SJCRH30 (cell line): ENCODE data around the gene KLK2. TPM values are rescaled to one million over a fixed set of nuclear protein-coding genes. Genes with fewer than 3 reads are reported as not detected.

Source experiments
- DNase-seq, 2 experiments: peaks; one replicate each; pipeline ENCODE4 v3.0.0-alpha.2; 2015 to 2020
- H3K27ac ChIP-seq: fragments of 250-450 bp; sonication (Bioruptor Pico); 2 replicates; pipeline ENCODE4 v1.5.1; 2020; ENCODE audit warnings: mild to moderate bottlenecking, moderate library complexity
- H3K27me3 ChIP-seq: fragments of 250-450 bp; sonication (Bioruptor Pico); 2 replicates; pipeline ENCODE4 v1.5.1; 2020; ENCODE audit warnings: mild to moderate bottlenecking, moderate library complexity
- H3K36me3 ChIP-seq: fragments of 250-450 bp; sonication (Bioruptor Pico); 2 replicates; pipeline ENCODE4 v1.5.1; 2020; ENCODE audit warnings: mild to moderate bottlenecking, moderate library complexity
- H3K4me1 ChIP-seq: fragments of 250-450 bp; sonication (Bioruptor Pico); 2 replicates; pipeline ENCODE4 v1.5.1; 2020; ENCODE audit warnings: mild to moderate bottlenecking, moderate library complexity
- H3K4me3 ChIP-seq: fragments of 250-450 bp; sonication (Bioruptor Pico); 2 replicates; pipeline ENCODE4 v1.5.1; 2020; ENCODE audit warnings: mild to moderate bottlenecking, moderate library complexity
- H3K9me3 ChIP-seq: fragments of 250-450 bp; sonication (Bioruptor Pico); replicated peaks from 2 replicates; pipeline ENCODE4 v1.5.1; 2020; ENCODE audit warnings: mild to moderate bottlenecking, moderate library complexity
- total RNA-seq: library from RNA; depleted of rRNA; stranded (reverse); fragments of >200 nt; shearing (Covaris generic); gene quantifications from 2 replicates; pipeline ENCODE4 v1.2.3, GENCODE V29; 2014; rRNA removed

KLK2 gene
- total RNA-seq, 1 experiment from 2014 or later = not detected

GRCh38 chr19:50912727-50913716, 39.8 kb downstream of the KLK2 start:
- Histone ChIP-seq H3K27me3 (no peaks in the 10 kb centered on the region), H3K9me3 (no peaks in the 10 kb centered on the region), H3K27ac (peak overlapping the region; percentile 74), H3K36me3 (no peaks in the 10 kb centered on the region), H3K4me1 (peaks cover 21% of the 10 kb centered on the region), H3K4me3 (peak overlapping the region; percentile 20)
- peak; percentile 70 to 93 for DNase-seq

- Histone ChIP-seq H3K27ac (no peak overlapping the region), H3K4me1 (peaks cover 26% of the 10 kb centered on the region), H3K27me3 (no peaks in the 10 kb centered on the region), H3K9me3 (no peaks in the 10 kb centered on the region), H3K36me3 (no peaks in the 10 kb centered on the region), H3K4me3 (no peak overlapping the region)
- no peak for DNase-seq
These were observed 42.8 kb downstream of the KLK2 start for GRCh38 chr19:50916069-50916468.

GRCh38 chr19:50921426-50922316, 48.4 kb downstream of the KLK2 start:
- no peak overlapping the region for H3K4me3 ChIP-seq
- H3K27me3 ChIP-seq = no peaks in the 10 kb centered on the region
- H3K9me3 ChIP-seq = no peaks in the 10 kb centered on the region
- peak overlapping the region; percentile 36 for H3K27ac ChIP-seq
- DNase-seq = peak; percentile 88 to 93
- no peaks in the 10 kb centered on the region for H3K36me3 ChIP-seq
- peaks cover 16% of the 10 kb centered on the region for H3K4me1 ChIP-seq

GRCh38 chr19:50922317-50922853, 49.1 kb downstream of the KLK2 start:
- H3K4me1 ChIP-seq = peaks cover 16% of the 10 kb centered on the region
- H3K27ac ChIP-seq = peak overlapping the region; percentile 8; the same call in 1 of the 2 replicates
- peak; percentile 84 to 93 for DNase-seq
- no peak overlapping the region for H3K4me3 ChIP-seq
- H3K36me3 ChIP-seq = no peaks in the 10 kb centered on the region
- no peaks in the 10 kb centered on the region for H3K27me3 ChIP-seq
- no peaks in the 10 kb centered on the region for H3K9me3 ChIP-seq

GRCh38 chr19:50924586-50924985, 51.3 kb downstream of the KLK2 start:
- H3K27me3 ChIP-seq = no peaks in the 10 kb centered on the region
- no peak for DNase-seq
- no peak overlapping the region for H3K27ac ChIP-seq
- H3K36me3 ChIP-seq = no peaks in the 10 kb centered on the region
- no peak overlapping the region for H3K4me3 ChIP-seq
- no peaks in the 10 kb centered on the region for H3K9me3 ChIP-seq
- H3K4me1 ChIP-seq = peaks cover 16% of the 10 kb centered on the region

- H3K36me3 ChIP-seq = no peaks in the 10 kb centered on the region
- no peaks in the 10 kb centered on the region for H3K27me3 ChIP-seq
- no peak overlapping the region for H3K27ac ChIP-seq
- H3K4me3 ChIP-seq = no peak overlapping the region
- DNase-seq = no peak
- H3K9me3 ChIP-seq = no peaks in the 10 kb centered on the region
- peaks cover 10% of the 10 kb centered on the region for H3K4me1 ChIP-seq
These were observed 52.5 kb downstream of the KLK2 start for GRCh38 chr19:50925734-50926133.

GRCh38 chr19:50926144-50926543, 52.9 kb downstream of the KLK2 start:
- H3K27me3 ChIP-seq = no peaks in the 10 kb centered on the region
- H3K4me1 ChIP-seq = peaks cover 8% of the 10 kb centered on the region
- H3K36me3 ChIP-seq = no peaks in the 10 kb centered on the region
- no peak overlapping the region for H3K4me3 ChIP-seq
- H3K9me3 ChIP-seq = no peaks in the 10 kb centered on the region
- DNase-seq = no peak
- H3K27ac ChIP-seq = no peak overlapping the region

- Histone ChIP-seq H3K27me3 (no peaks in the 10 kb centered on the region), H3K9me3 (no peaks in the 10 kb centered on the region), H3K4me3 (no peak overlapping the region), H3K4me1 (no peaks in the 10 kb centered on the region), H3K36me3 (no peaks in the 10 kb centered on the region), H3K27ac (no peak overlapping the region)
- DNase-seq = no peak
These were observed 55.6 kb downstream of the KLK2 start for GRCh38 chr19:50928831-50929230.

Other genes with a start within 250 kb of the KLK2 start
- gene SYT3, start 233.6 kb upstream of the KLK2 start, total RNA-seq = 1.5 and 1.8 TPM in 2 replicates
- gene C19orf81, start 224.0 kb upstream of the KLK2 start, total RNA-seq = not detected in 2 replicates
- not detected in 2 replicates for gene SHANK1, start 153.6 kb upstream of the KLK2 start, total RNA-seq
- 2.0 and 3.0 TPM in 2 replicates for gene CLEC11A, start 150.1 kb upstream of the KLK2 start, total RNA-seq
- gene GPR32, start 103.0 kb upstream of the KLK2 start, total RNA-seq = not detected in 2 replicates
- not detected in 2 replicates for gene ACP4, start 83.0 kb upstream of the KLK2 start, total RNA-seq
- 0.13 and 0.18 TPM in 2 replicates for gene KLK1, start 49.7 kb upstream of the KLK2 start, total RNA-seq
- gene KLK15, start 39.9 kb upstream of the KLK2 start, total RNA-seq = not detected in 2 replicates
- gene KLK3, start 18.5 kb upstream of the KLK2 start, total RNA-seq = not detected in 2 replicates
- gene KLK4, start 38.0 kb downstream of the KLK2 start, total RNA-seq = 0.32 and 0.48 TPM in 2 replicates
- gene KLK5, start 79.6 kb downstream of the KLK2 start, total RNA-seq = not detected in 2 replicates
- not detected in 2 replicates for gene KLK6, start 96.2 kb downstream of the KLK2 start, total RNA-seq
- gene KLK7, start 110.5 kb downstream of the KLK2 start, total RNA-seq = not detected in 2 replicates
- not detected in 2 replicates for gene KLK8, start 128.2 kb downstream of the KLK2 start, total RNA-seq
- not detected in 2 replicates for gene KLK10, start 146.3 kb downstream of the KLK2 start, total RNA-seq
- not detected in 2 replicates for gene KLK11, start 153.2 kb downstream of the KLK2 start, total RNA-seq
- not detected in 2 replicates for gene KLK12, start 161.6 kb downstream of the KLK2 start, total RNA-seq
- gene KLK13, start 191.7 kb downstream of the KLK2 start, total RNA-seq = not detected in 2 replicates
- not detected in 2 replicates for gene KLK14, start 209.4 kb downstream of the KLK2 start, total RNA-seq
- gene CTU1, start 235.0 kb downstream of the KLK2 start, total RNA-seq = 6.7 and 7.2 TPM in 2 replicates